HG02623 (cell line): ENCODE data around the gene PLSCR5.

Source experiments
- ATAC-seq: cut with Tn5 transposase; IDR thresholded peaks from one replicate; pipeline ENCODE4 v1.9.1; 2021; ENCODE audit warnings: moderate library complexity; ENCODE audit not compliant: unreplicated experiment

PLSCR5 gene

GRCh38 chr3:146589899-146590508 lies 15.1 kb downstream of the PLSCR5 start:
- no peak for ATAC-seq

DNA sequence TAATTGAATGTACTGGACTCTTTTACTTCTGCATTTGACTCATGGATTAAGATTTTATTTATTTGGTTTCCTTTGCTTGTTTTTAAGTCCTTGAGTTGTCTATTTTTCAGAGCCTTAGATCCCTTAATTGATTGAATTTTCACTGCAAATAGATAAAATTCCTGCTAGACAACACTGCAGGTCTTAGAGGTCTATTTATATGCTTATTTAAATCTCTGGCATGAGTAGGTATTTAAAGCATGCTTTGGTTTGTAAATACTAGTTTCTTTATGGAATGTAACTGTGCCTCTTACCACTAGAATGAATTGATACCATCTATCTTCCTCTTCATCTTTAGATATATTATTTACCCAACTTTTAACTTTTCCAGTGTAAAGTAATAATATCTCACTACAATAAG lies 20.0 kb downstream of the PLSCR5 start:
- ATAC-seq: no peak

DNA sequence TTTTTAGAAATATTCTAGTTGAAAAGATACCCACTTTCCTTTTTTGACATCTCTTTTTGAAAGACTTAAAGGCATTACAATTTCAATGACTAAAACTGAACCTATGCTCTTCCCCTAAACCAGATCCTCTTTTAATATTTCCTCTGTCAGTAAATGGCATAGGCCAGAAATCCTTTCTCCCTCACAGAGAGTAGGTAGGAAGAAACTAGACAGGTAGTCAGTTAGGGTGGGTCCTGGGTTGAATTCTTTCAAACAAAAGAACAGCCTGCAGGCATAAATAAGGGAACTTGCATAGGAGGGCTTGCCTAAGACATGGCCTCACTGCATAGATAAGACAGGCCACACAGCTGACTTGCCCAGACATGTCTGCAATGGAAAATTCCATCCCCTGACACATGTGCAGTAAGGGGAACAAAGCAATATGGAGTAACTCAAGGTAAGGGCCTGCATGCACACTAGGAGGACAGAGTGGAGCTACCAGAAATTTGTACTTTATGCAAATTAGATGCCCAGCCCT lies 23.1 kb downstream of the PLSCR5 start:
- no peak for ATAC-seq

DNA sequence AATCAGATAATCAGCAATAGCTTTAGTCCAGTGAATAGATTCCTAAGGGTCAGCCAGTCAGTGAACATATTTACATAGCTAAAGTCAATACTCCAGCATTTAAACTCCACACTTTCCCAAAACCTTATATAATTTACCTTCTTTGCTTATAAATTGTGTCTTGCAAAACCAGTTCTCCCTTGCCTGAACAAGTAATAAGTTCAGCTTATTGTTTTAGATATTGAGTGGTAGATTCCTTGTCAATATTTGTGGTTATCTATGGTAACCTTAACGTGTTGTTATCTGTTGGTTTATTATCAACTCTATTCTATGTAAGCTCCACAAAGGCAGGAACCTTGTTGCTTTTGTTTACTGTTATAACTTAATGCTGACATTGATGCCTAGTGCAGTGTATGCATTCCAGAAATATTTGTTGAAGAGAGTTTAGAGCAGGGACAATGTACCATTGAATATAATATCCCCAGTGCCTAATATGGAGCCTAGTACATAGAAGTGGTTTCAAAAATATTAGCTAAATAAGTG lies 24.0 kb downstream of the PLSCR5 start:
- no peak for ATAC-seq

- no peak for ATAC-seq
These were observed 27.5 kb downstream of the PLSCR5 start for GRCh38 chr3:146577662-146578061.

DNA sequence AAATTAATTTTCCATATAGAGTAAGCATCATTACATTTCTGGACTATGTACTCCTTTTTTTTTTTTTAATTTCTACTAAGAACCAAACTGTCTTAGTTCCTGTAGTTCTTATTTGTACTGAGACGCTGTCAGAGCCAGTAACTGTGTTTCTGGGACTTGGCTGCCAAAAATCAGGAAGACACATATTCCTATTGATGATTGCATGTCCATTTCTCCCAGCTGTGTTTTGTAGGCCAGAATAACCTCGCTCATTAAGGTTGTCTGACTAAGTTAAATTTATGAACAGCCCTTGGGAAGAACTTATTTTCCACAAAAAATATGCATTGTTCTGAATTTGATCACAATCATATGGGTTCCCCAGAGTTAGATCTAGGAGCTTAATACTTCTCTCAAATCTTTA lies 29.5 kb downstream of the PLSCR5 start:
- no peak for ATAC-seq

GRCh38 chr3:146574173-146574572 lies 31.0 kb downstream of the PLSCR5 start:
- no peak for ATAC-seq

DNA sequence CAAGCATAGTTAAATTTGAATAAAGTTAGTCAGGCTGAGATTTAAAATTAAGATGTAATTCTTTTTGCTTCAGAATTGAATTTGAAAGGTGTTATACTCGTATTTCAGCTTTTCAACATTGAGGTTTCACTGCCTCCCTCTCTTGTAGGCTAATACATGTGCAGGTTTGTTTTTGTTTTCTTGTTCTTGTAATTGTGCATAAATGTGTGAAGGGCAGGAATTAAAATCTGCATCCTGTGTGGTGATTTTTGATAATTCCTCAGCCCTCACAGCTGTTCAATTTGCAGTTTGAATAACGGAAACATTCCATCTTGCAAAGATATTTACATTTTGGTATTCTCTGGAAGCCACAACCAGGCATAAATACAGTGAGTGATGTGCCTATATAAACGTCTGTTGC lies 35.8 kb downstream of the PLSCR5 start:
- no peak for ATAC-seq

DNA sequence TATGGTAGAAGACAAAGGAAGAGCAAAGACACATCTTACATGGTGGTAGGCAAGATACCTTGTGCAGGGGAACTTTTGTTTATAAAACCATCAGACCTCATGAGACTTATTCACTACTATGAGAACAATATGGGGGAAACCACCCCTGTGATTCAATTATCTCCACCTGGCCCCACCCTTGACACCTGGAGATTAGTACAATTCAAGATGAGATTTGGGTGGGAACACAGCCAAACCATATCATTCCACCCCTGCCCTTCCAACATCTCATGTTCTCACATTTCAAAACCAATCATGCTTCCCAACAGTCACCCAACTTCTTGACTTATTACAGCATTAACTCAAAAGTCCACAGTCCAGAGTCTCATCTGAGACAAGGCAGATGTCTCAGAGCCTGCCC lies 39.0 kb downstream of the PLSCR5 start:
- ATAC-seq: no peak

- no peak for ATAC-seq
These were observed 43.3 kb downstream of the PLSCR5 start for GRCh38 chr3:146561879-146562278.

GRCh38 chr3:146561463-146561862 lies 43.7 kb downstream of the PLSCR5 start:
- no peak for ATAC-seq

DNA sequence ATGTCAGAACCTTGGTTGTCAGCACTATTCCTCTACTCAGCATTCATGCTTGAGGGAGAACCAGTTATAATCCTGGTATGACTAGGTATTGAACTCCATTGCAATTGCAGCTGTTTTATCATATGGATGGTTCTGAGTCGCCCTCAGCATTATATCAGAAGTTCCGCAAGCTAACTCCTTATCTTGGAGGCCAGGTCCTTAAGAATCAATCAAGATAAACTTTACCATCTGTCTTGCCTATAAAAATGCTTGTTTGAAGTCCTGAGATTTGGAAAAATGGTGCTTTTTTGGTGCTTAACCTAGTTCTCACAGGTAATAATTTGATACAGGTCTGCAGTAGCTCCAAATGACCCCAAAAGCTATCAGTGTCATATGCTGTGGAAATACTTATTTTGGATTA lies 44.5 kb downstream of the PLSCR5 start:
- no peak for ATAC-seq

DNA sequence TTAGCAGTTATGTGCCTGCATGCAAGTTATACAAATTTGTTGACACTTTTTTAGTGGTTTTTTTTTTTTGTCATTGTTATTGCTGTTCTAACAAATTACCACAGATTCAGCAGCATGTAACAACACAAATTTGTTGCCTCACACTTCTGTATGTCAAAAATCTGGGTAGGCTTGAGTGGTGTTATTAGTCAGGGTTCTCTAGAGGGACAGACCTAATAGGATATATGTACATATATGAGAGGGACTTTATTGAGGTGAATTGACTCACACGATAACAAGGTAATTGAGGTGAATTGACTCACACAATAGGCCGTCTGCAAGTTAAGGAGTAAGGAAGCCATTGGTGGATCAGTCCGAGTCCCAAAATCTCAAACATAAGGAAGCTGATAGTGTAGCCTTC lies 45.8 kb downstream of the PLSCR5 start:
- ATAC-seq: no peak

- no peak for ATAC-seq
These were observed 46.4 kb downstream of the PLSCR5 start for GRCh38 chr3:146558781-146559180.

DNA sequence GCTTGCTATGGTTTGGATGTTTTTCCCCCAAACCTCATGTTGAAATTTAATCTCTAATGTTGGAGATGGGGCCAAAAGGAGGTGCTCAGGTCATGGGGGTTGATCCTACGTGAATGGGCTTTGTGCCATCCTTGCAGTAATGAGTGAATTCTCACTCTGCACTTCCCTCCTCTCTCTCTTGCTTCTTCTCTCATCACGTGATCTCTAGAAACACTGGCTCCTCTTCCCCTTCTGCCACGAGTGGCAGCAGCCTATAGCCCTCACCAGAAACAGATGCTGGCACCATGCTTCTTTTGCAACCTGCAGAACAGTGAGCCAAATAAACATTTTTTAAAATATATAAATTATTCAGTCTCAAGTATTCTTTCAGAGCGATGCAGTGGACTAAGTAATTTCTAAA lies 47.4 kb downstream of the PLSCR5 start:
- no peak for ATAC-seq

- ATAC-seq: no peak
These were observed 49.8 kb downstream of the PLSCR5 start for GRCh38 chr3:146555311-146555710.

GRCh38 chr3:146554151-146554760 lies 50.9 kb downstream of the PLSCR5 start:
- ATAC-seq: no peak

DNA sequence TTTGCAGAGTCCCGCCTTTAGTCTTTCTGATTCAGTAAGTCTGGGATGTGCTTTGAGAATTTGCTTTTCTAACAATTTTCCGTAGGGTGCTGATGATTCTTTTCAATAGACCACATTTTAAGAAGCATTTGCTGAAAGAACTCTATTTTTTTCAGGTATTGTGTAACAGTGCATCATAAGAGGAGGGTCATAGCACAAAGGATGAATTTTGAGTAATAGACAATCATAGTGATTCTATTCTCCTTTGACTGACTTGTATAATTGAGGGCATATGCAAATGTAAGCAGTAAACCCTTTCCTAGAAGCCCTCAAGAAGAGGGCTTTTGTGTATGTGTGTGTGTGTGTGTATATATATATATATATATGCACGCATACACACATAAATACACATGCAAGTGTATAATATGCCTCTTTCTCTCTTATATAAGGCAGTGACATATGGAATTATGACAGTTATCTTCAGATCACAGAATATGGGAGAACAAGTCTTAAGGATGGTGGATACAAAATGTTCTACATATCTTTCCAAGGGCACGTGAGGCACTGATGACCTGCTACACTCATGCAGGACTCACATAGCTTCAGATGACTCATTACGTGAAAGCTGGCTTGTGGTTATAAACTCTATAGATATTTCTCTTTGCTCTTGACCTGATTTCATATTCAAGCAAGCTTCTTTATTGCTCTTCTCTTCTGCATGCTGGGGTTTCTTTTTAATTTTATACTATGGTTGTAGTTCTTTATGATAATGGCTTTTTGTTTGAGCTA lies 54.2 kb downstream of the PLSCR5 start:
- ATAC-seq: peak; percentile 82

DNA sequence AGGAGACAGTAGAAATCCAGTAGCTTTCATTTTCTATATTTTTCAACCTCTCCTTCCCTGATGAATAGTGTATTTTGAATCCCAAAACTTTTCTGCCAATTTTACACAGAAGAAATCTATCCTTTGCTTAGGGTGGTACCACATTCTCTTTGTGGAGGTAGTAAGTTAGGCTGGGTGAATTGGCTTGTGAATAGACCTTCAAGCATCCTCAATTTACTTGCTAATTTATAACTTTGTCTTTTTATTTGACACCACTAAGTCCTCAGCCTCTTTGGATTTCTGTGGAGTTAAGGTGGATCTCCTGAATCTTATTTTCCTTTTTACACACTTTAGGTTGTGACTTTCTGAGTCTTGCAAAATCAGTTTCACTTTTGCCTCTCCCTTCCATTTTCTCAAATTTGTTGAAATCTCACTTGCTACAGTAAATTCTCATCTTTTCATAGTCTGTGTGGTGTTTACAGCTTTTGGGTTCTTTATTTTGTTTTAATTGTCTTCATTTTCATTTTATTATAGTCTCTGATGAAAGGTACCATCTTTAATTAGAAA lies 55.0 kb downstream of the PLSCR5 start:
- no peak for ATAC-seq

DNA sequence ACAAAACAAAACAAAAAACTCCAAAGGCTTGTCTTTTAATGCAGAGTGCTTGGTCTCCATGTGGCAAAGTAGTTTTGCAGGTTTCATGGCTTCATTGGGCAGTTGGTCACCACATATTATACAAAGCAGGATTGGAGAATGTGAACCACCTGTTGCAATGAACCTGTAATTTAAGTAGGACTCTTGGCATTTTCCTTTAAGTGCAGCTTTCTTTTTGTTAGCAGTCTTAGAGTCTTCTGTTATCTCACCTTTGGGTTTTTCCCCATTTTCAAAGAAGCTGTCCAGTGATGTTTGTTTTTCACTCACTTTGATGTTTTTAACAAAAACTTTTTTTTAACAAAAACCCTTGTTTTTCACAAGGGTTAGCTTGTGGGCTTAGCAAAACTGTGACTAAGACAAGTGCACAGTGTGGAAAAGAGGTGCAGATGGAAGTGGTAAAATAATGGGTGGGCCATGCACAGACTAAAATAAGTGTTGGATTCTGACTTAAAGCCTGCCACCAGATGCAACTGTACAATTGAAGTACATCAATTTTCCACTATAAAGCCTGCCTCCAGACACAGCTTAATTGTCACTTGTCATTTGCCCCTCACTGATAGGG lies 57.8 kb downstream of the PLSCR5 start:
- no peak for ATAC-seq

GRCh38 chr3:146546366-146546965 lies 58.7 kb downstream of the PLSCR5 start:
- ATAC-seq: no peak
